PC-9 (cell line): Measurements from ENCODE around the gene FADS3. TPM values are rescaled to one million over a fixed set of nuclear protein-coding genes. Genes with fewer than 3 reads are reported as not detected.

ENCODE experiments used
- BruUV-seq: library from RNA; stranded (reverse); fragments of 400-500 nt; replicated peaks from 2 replicates; lab custom pipeline; 2021; lab: Mats Ljungman, UMichigan
- CTCF ChIA-PET: fragments of 300-600 bp; sonication (Branson Sonifier 250); formaldehyde crosslinking; loops from one replicate; lab custom pipeline; 2022; ENCODE audit warnings: antibody characterized with exemption; lab: Charles Lee
- POLR2A ChIA-PET: fragments of 300-600 bp; sonication (Branson Sonifier 250); formaldehyde crosslinking; loops from one replicate; lab custom pipeline; 2022; ENCODE audit warnings: antibody characterized with exemption; ENCODE audit not compliant: unreplicated experiment; lab: Charles Lee
- DNase-seq, 2 experiments: peaks; one replicate each; pipeline versions ENCODE4 v3.0.0 to v3.0.0-alpha.2; 2015 to 2022; ENCODE audit warnings: mixed read lengths in 1 of 2
- H2AFZ ChIP-seq: fragments of 200-600 bp; sonication (generic); 2 replicates; pipeline ENCODE4 v1.8.1; 2017; ENCODE audit warnings: antibody characterized with exemption
- H3F3A ChIP-seq: fragments of 200-600 bp; sonication (generic); 2 replicates; pipeline ENCODE4 v1.8.1; 2017; ENCODE audit warnings: antibody characterized with exemption, mild to moderate bottlenecking, low read depth; ENCODE audit not compliant: insufficient read depth
- H3K27ac ChIP-seq: fragments of 200-600 bp; sonication (generic); 2 replicates; pipeline ENCODE4 v1.6.1; 2016; ENCODE audit warnings: mixed run types
- H3K27me3 ChIP-seq: fragments of 200-600 bp; sonication (generic); 2 replicates; pipeline ENCODE4 v1.6.1; 2016; ENCODE audit warnings: low read depth, mixed run types; ENCODE audit not compliant: insufficient read depth
- H3K36me3 ChIP-seq: fragments of 200-600 bp; sonication (generic); 2 replicates; pipeline ENCODE4 v1.6.1; 2016; ENCODE audit warnings: low read depth, mixed run types
- H3K4me1 ChIP-seq: fragments of 200-600 bp; sonication (generic); replicated peaks from 2 replicates; pipeline ENCODE4 v1.6.1; 2016; ENCODE audit warnings: mixed run types; ENCODE audit not compliant: insufficient read depth
- H3K4me2 ChIP-seq: fragments of 200-600 bp; sonication (generic); 2 replicates; pipeline ENCODE4 v1.6.1; 2017; ENCODE audit warnings: mixed run types
- H3K4me3 ChIP-seq: fragments of 200-600 bp; sonication (generic); 2 replicates; pipeline ENCODE4 v1.6.1; 2016; ENCODE audit warnings: mixed run types
- H3K79me2 ChIP-seq: fragments of 200-600 bp; sonication (generic); 2 replicates; pipeline ENCODE4 v1.6.1; 2017; ENCODE audit warnings: low read depth, mixed run types
- H3K9me2 ChIP-seq: fragments of 200-600 bp; sonication (generic); 2 replicates; pipeline ENCODE4 v1.8.1; 2017; ENCODE audit warnings: mild to moderate bottlenecking; ENCODE audit not compliant: insufficient read depth
- H3K9me3 ChIP-seq: fragments of 200-600 bp; sonication (generic); 2 replicates; pipeline ENCODE4 v1.8.1; 2016; ENCODE audit warnings: low read depth; ENCODE audit not compliant: insufficient read depth
- H4K20me1 ChIP-seq: fragments of 200-600 bp; sonication (generic); 2 replicates; pipeline ENCODE4 v1.8.1; 2017; ENCODE audit not compliant: insufficient read depth
- CTCF ChIP-seq: fragments of 200-600 bp; sonication (generic); conservative IDR thresholded peaks from 2 replicates; pipeline ENCODE4 v1.6.1; 2017; ENCODE audit warnings: mixed run types, antibody characterized with exemption, mild to moderate bottlenecking, moderate library complexity
- EZH2 ChIP-seq: fragments of 200-600 bp; sonication (generic); IDR thresholded peaks from 2 replicates; pipeline ENCODE4 v1.8.0; 2017; ENCODE audit warnings: antibody characterized with exemption, low read depth
- intact Hi-C: fragments of 100-400 bp; cut with micrococcal nuclease; formaldehyde crosslinking; loops from one replicate; pipeline ENCODE4 v1.10.0; 2022; ENCODE audit not compliant: unreplicated experiment
- total RNA-seq: library from RNA; stranded (reverse); gene quantifications from 2 replicates; pipeline ENCODE4 v1.2.3, GENCODE V29; 2021

Gene FADS3
- total RNA-seq, 1 experiment from 2014 or later: 75.5 TPM

GRCh38 chr11:61885784-61886580 is 5.4 kb downstream of the FADS3 start:
- no peaks in the 10 kb centered on the region; the same call in 1 of the 2 replicates for H4K20me1 ChIP-seq
- no peaks in the 10 kb centered on the region for H3K27me3 ChIP-seq
- no peaks in the 10 kb centered on the region for H3K36me3 ChIP-seq
- no peak overlapping the region for H3K4me3 ChIP-seq
- POLR2A ChIA-PET: no interaction called here
- CTCF ChIA-PET: interaction anchor here (0.6 kb wide), 1 partner anchor 12 kb away, joined by 3 read pairs; no protein-coding TSS in a partner anchor
- no peaks in the 10 kb centered on the region for H3K9me3 ChIP-seq
- BruUV-seq: no TSS peak
- H3K79me2 ChIP-seq: no peaks in the 10 kb centered on the region
- H3K4me1 ChIP-seq: peaks cover 12% of the 10 kb centered on the region
- no peak for DNase-seq
- TF ChIP-seq CTCF (no peak), EZH2 (no peak)
- intact Hi-C loops: no loop called here
- H3F3A ChIP-seq: peaks cover 26% of the 10 kb centered on the region
- H3K4me2 ChIP-seq: no peak overlapping the region
- no peaks in the 10 kb centered on the region for H3K9me2 ChIP-seq
- no peak overlapping the region for H2AFZ ChIP-seq
- H3K27ac ChIP-seq: no peak overlapping the region

GRCh38 chr11:61885166-61885778 is 6.1 kb downstream of the FADS3 start:
- BruUV-seq: no TSS peak
- TF ChIP-seq CTCF (no peak), EZH2 (no peak)
- ChIA-PET POLR2A (no interaction called here), CTCF (no interaction called here)
- no peaks in the 10 kb centered on the region for H3K79me2 ChIP-seq
- no peaks in the 10 kb centered on the region for H3K27me3 ChIP-seq
- peaks cover 22% of the 10 kb centered on the region for H3F3A ChIP-seq
- no peak overlapping the region for H2AFZ ChIP-seq
- no peak overlapping the region for H3K27ac ChIP-seq
- intact Hi-C loops: no loop called here
- no peaks in the 10 kb centered on the region; the same call in 1 of the 2 replicates for H4K20me1 ChIP-seq
- H3K4me3 ChIP-seq: no peak overlapping the region
- H3K4me2 ChIP-seq: no peak overlapping the region
- DNase-seq: no peak
- H3K9me3 ChIP-seq: no peaks in the 10 kb centered on the region
- H3K4me1 ChIP-seq: peaks cover 6% of the 10 kb centered on the region
- H3K9me2 ChIP-seq: no peaks in the 10 kb centered on the region
- H3K36me3 ChIP-seq: no peaks in the 10 kb centered on the region

- DNase-seq: no peak
- Histone ChIP-seq H3K9me3 (no peaks in the 10 kb centered on the region), H3K36me3 (no peaks in the 10 kb centered on the region), H3K4me2 (no peak overlapping the region), H3K27ac (no peak overlapping the region), H3K9me2 (no peaks in the 10 kb centered on the region), H3K4me3 (no peak overlapping the region), H3F3A (peaks cover 19% of the 10 kb centered on the region), H3K27me3 (no peaks in the 10 kb centered on the region), H2AFZ (no peak overlapping the region), H3K4me1 (no peaks in the 10 kb centered on the region), H3K79me2 (no peaks in the 10 kb centered on the region), H4K20me1 (no peaks in the 10 kb centered on the region; the same call in 1 of the 2 replicates)
- POLR2A ChIA-PET: interaction anchor here (0.6 kb wide), 1 partner anchor 13 kb away, joined by 3 read pairs; no protein-coding TSS in a partner anchor
- TF ChIP-seq EZH2 (no peak), CTCF (no peak)
- CTCF ChIA-PET: no interaction called here
- intact Hi-C loops: no loop called here
- BruUV-seq: no TSS peak
Observed at GRCh38 chr11:61883947-61884346, 7.4 kb downstream of the FADS3 start.
